ENCODE results near the gene PCSK6.
"Not testable (repeated sequence)": the region's sequence is repeated elsewhere in the genome, so short reads cannot be mapped to it uniquely, and the experiment has no call there.

The PCSK6 gene

GRCh38 chr15:101428758-101429157 lies 60.7 kb downstream of the PCSK6 start:
- no peak for DNase-seq

DNA sequence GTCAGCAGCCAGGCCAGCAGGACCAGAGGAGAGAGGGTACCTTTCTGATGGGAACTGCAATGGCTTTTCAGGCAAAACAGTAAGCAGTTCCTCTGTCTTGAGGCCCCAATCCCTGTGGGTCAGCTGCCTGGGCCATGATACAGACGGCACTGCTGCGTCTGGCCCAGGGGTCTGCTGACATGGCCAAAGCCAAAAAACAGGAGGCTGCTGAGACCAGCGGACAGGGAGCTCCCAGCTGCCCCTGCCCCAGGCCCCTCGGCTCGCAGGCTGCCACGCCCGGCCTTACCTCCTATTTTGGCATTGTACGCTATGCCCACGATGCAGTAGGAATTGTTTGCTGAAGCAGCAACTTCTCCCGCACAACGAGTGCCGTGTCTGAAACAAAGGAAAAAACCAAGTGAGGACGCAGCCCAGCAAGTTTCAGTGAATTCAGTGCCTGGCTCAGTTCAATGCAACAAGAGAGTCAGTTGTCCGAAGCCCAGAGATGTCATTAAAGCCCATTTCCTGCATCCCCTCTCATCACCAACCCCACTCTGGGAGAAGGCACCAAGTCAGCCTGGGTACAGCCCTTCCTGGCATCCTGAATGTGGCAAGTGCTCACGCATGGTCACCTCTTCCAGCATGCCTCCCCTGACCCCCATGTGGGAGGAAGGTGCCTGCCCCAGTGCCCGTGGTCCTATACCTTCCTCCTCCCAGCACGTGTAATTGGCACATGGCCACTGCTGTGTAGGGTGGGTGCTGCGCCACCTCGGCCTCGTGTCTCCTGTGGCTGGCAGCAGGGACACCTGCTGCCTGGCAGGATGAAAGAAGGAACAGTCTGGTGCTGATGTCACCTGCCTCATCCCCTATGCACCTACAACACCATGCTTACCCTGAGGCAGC lies 61.7 kb downstream of the PCSK6 start:
- DNase-seq = no peak

DNA sequence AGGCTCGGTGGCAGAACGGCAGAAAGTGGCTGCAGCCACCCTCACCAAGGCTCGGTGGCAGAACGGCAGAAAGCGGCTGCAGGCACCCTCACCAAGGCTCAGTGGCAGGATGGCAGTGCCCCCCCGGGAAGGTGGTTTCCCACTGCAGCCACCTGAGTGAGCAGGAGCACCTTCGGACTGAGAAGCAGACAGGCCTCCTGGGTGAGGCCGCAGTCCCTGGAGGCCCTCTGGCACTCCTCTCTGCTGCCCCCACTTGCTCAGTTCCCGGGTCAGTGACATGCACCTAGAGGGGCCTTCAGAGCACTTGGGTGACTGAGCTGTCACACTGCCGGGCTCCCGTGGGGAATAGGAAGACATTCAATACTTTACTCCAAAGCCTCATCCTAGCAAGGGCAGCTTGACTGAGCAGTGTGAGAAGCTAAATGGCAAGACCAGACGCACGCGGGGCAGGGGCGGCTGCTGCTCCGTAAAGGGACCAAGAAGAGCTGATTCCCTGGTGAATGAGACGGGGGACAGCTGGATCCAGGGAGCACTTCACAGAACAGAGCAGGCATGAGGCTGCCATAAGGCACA lies 62.7 kb downstream of the PCSK6 start:
- DNase-seq = peak; percentile 55

DNA sequence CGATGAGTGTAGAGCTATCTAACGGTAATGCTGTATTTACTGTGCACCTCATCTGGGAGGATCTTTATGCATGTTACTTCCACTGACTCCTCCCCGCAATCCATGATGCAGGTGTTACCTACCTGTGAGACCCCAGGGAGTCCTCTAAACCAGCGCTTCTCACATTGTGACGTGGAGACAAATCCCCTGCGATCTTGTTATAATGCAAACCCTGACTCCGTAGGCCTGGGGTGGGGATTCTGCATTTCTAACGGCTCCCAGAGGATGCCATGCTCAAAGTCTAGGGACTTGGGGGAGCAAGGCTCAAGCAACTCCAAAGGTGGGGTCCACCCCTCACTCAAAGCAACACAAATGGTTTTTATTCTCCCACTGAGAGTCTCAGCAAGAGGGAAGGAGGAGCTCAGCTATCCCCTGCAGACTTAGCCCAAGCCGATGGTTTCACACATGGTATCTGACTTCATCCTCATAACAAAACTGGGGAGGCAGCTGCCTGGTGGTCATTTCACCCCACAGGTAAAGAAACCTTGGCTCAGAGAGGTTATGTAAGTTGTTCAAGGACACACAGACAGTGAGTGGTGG lies 63.6 kb downstream of the PCSK6 start:
- no peak for DNase-seq

DNA sequence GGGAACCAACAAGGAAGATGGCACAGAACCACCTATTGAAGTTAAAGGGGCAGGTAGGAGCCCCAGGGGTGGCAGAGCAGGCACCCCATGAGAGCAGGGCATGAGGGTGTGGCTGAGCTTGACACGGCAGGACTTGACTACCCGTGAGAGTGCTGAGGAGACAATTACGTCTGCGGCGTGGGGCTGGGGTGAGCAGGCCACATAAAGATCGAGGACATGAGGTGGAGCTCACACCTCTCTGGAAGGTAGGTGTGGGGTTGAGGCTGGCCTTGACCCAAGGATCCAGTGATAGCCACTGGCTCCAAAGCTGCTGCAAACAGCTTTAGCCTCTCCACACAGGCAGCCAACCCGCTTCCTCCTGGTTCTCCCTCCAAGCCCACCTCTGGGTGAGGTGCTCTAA lies 64.5 kb downstream of the PCSK6 start:
- no peak for DNase-seq

- DNase-seq = no peak
Measured at GRCh38 chr15:101420232-101420631, 69.3 kb downstream of the PCSK6 start.

GRCh38 chr15:101416475-101416874 lies 73.0 kb downstream of the PCSK6 start:
- DNase-seq = not testable (repeated sequence)

DNA sequence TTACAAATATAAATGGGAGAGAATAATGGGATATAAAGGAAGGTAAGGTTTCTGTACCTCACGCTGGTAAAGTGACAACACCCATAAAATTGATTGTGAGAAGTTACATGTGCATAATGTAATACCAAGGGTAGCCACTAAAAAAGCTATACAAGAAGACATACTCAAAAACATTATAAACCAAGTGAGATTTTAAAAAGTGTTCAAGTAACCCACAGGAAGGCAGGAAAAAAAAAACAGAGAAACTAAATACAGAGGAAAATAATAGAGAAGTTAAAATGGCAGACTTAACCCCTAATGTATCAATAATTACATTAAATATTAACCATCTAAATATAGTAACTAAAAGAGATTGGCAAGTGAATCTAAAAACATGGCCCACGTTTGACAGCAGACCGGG lies 76.3 kb downstream of the PCSK6 start:
- DNase-seq = no peak

- no peak for DNase-seq
Measured at GRCh38 chr15:101411581-101411980, 77.9 kb downstream of the PCSK6 start.

GRCh38 chr15:101411085-101411484 lies 78.4 kb downstream of the PCSK6 start:
- no peak for DNase-seq

GRCh38 chr15:101410612-101411011 lies 78.9 kb downstream of the PCSK6 start:
- DNase-seq = no peak

DNA sequence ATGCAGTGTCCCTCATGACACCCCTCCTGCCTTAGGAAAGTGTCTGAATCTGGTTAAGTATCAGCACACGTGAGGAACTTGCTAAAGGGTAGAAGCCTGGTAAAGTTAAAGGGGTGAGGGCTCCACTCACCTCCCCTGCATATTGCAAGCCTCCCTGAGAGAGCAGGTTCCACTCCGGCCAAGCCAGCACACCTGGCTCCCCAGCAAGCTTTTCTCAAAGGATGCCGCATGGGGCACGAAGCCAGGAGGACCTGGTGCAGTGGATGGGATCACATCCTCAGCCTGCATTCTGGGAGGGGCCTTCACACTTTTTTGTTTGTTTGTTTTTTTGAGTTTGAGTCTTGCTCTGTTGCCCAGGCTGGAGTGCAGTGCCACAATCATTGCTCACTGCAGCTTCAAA lies 79.9 kb downstream of the PCSK6 start:
- DNase-seq = no peak

GRCh38 chr15:101407966-101408775 lies 81.3 kb downstream of the PCSK6 start:
- no peak for DNase-seq

DNA sequence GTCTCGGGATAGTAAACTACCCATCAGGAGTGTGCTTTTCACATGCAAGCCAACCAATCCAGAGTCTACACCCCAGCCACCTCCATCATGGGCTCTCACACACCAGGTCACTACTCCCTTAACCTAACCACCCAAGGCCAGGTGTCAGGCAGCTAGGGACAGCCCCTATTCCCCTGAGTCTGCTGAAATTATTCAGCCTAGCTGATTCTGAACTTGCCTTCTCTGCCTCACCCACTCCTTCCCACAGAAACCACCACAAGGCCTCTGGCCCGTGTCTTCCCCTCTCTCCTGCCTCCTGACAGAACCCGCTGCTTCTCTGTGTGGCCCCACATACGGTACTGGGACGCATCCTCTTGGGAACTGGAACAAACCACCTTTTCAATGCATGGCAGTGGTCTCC lies 82.1 kb downstream of the PCSK6 start:
- no peak for DNase-seq

DNA sequence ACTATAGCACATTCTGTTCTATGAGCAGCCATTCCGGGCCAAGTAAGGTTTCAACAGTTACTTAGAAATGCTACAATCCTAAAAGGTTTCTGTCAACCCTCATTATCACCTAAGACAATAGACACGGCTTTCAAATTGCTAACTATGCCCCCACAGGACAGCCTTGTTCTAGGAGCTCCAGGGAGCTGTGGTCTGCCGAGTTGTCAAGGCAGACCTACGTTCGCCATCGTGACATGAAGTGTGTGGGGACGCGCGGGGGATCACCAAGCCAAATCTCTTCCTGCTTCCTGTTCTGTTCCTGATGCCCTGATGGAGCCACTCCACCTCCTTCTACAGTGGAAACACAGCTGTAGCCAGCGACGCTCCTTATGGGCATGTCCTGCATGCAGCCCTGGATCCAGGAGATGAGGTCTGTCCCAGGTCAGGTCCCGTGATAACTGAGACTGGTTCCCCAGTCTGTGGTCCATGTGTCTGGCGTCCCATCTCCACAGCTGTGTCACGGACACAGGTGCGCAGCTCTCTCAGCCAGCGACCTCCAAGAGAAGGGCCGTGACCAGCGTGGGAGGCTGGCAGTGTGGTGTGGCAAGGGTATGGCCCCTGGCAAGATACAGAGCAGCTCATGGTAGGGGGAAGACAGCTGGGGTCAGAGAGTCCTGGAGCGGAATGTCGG lies 82.8 kb downstream of the PCSK6 start:
- DNase-seq = no peak

- no peak for DNase-seq
Measured at GRCh38 chr15:101406036-101406435, 83.5 kb downstream of the PCSK6 start.

DNA sequence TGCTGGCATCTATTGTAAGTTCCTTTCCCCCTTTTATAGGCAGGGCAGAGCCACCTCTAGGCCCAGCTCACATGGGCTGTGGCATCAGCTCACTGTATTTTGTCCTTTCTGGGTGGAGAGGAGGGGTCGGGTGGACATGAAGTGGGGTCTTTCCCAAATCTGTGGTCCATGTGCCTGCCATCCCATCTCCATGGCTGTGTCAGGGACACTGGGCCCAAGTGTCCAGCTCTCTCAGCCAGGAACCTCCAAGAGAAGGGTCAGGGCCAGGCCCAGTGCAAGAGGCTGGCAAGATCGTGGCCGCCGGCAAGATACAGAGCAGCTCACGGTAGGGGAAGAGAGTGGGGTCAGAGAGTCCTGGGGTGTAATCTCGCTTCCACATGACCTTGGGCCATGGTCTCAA lies 85.3 kb downstream of the PCSK6 start:
- DNase-seq = no peak

- not testable (repeated sequence) for DNase-seq
Measured at GRCh38 chr15:101402883-101403282, 86.6 kb downstream of the PCSK6 start.

DNA sequence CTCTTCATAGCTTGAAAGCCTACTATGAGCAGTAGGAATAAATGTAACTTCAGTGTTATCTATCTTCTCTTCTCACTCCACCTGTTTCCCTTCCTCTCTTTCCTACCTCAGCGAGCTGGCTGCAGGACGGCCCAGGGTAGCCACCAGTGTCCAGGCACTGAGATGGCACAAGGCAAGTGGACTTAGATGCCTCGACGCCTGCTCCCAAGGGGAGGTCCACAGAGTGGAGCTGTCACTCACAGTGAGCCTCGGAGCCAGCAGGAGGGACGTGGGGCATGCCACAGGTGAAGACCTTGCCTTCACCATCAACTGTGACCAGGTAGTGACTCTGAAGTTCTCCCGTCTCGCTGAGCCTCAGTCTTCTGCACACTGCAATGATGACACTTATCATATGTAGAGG lies 88.2 kb downstream of the PCSK6 start:
- DNase-seq = no peak

DNA sequence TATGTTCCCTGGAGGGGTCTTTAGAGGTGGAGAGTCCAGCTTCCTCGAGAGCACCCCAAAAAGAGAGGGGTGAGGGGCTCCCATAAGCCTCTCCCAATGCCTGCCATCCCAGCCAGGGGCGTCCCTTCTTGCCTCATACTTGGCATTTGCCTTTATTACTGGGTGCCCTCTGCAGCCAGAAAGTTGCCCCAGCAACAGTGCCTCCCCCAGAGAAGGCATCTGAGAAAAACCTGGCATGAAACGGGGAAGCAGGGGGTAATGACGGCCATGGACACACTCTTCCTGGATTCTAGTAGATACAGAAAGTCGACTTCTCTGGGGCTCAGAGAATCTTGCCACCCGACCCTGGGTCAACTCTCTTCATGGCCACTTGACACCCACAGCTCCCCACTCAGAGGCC lies 90.1 kb downstream of the PCSK6 start:
- no peak for DNase-seq

- no peak for DNase-seq
Measured at GRCh38 chr15:101398247-101398646, 91.3 kb downstream of the PCSK6 start.

DNA sequence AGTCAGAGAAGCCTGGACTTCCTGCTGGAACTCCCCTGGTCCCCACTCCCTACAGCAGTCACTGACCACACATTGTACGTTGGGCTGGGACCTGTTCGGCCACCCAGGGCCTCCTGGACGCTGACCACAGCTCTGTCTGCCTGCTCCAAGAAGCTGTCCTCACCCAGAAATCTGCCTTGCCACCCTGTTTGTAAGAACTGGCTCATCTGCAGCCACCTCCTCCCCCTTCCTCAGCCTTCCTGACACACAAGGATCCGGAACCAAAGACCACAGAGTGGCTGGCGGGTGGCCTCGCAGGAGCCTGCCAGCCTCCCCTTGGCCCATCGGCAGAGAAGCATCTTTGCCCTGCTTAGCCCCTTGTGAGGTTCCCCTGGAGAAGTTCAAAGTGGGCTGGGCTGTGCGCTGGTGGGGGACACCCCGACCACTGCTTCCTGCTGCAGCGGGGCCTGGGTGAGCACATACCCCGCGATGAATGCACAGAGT lies 91.9 kb downstream of the PCSK6 start:
- DNase-seq = no peak
